K562 (cell line): ENCODE results near the gene DCPS. TPM values are rescaled to one million over a fixed set of nuclear protein-coding genes. Genes with fewer than 3 reads are reported as not detected.

ENCODE experiments used
- FOXA3 ChIP-seq, 2 experiments: fragments of 450-650 bp in 1 of 2; sonication (generic) in 1 of 2; formaldehyde crosslinking; IDR thresholded peaks in 1 of 2; conservative IDR thresholded peaks in 1 of 2; 2 replicates each; pipeline versions ENCODE4 v1.4.0 to v1.8.0; 2020 to 2022; ENCODE audit warnings: mild to moderate bottlenecking in 2 of 2, missing genetic modification reagents in 1 of 2
- FOXM1 ChIP-seq, 2 experiments: fragments of 450-650 bp in 1 of 2; sonication (generic) in 1 of 2; formaldehyde crosslinking in 1 of 2; IDR thresholded peaks; 2 replicates each; pipeline versions ENCODE4 v1.6.1 to v1.9.0; 2017 to 2022; ENCODE audit warnings: low read depth in 2 of 2, mild to moderate bottlenecking in 2 of 2, missing genetic modification reagents in 1 of 2, moderate library complexity in 1 of 2
- HCFC1 ChIP-seq: IDR thresholded peaks from 2 replicates; pipeline ENCODE4 v1.6.1; 2012; ENCODE audit warnings: low read depth, low read length, improper control_type of control experiment
- HDAC8 ChIP-seq: fragments of 450-650 bp; IDR thresholded peaks from 2 replicates; pipeline ENCODE4 v1.6.1; 2016; ENCODE audit warnings: mild to moderate bottlenecking, missing genetic modification characterization, moderate library complexity, missing compliant biosample characterization
- HNRNPUL1 ChIP-seq: fragments of 200-400 bp; formaldehyde crosslinking; IDR thresholded peaks from 2 replicates; pipeline ENCODE4 v1.6.1; 2017; ENCODE audit warnings: low read length
- KLF1 ChIP-seq: fragments of 450-650 bp; IDR thresholded peaks from 2 replicates; pipeline ENCODE4 v1.6.1; 2016; ENCODE audit warnings: missing genetic modification characterization, missing compliant biosample characterization
- NCOA4 ChIP-seq: fragments of 450-650 bp; IDR thresholded peaks from 2 replicates; pipeline ENCODE4 v1.6.1; 2018; ENCODE audit warnings: mild to moderate bottlenecking; ENCODE audit not compliant: partially characterized antibody
- NELFE ChIP-seq: IDR thresholded peaks from 2 replicates; pipeline ENCODE4 v1.6.1; 2011; ENCODE audit warnings: mild to moderate bottlenecking; ENCODE audit not compliant: insufficient read depth, insufficient read length
- PHF8 ChIP-seq: fragments of 200-600 bp; sonication (generic); IDR thresholded peaks from 2 replicates; pipeline ENCODE4 v1.6.1; 2012; ENCODE audit warnings: mixed run types, mild to moderate bottlenecking, inconsistent platforms, low read length, moderate library complexity, borderline replicate concordance
- RBBP5 ChIP-seq: fragments of 200-600 bp; sonication (generic); IDR thresholded peaks from 2 replicates; pipeline ENCODE4 v1.6.1; 2012; ENCODE audit warnings: borderline replicate concordance, mild to moderate bottlenecking, low read length, control low read depth, inconsistent platforms; ENCODE audit not compliant: insufficient read depth, poor library complexity, severe bottlenecking
- SMAD2 ChIP-seq: fragments of 150-350 bp; IDR thresholded peaks from 2 replicates; pipeline ENCODE4 v1.6.1; 2014; ENCODE audit warnings: low read depth, mild to moderate bottlenecking, low read length
- TAL1 ChIP-seq: fragments of 450-650 bp; IDR thresholded peaks from 2 replicates; pipeline ENCODE4 v1.6.1; 2016; ENCODE audit warnings: mild to moderate bottlenecking
- TOE1 ChIP-seq, 2 experiments: fragments of 450-650 bp in 1 of 2; sonication (generic) in 1 of 2; formaldehyde crosslinking in 1 of 2; IDR thresholded peaks; 2 replicates each; pipeline versions ENCODE4 v1.7.1 to v1.8.0; 2016 to 2022; ENCODE audit warnings: borderline replicate concordance in 2 of 2, mild to moderate bottlenecking in 2 of 2, antibody characterized with exemption in 1 of 2, inconsistent platforms in 1 of 2, low read depth in 1 of 2, missing genetic modification reagents in 1 of 2, moderate library complexity in 1 of 2
- ZNF445 ChIP-seq: fragments of 250-450 bp; sonication (Bioruptor Pico); IDR thresholded peaks from 2 replicates; pipeline ENCODE4 v1.4.0; 2020; ENCODE audit warnings: low read depth, mild to moderate bottlenecking, moderate library complexity
- polyA plus RNA-seq, 8 experiments: library from polyadenylated mRNA; depleted of rRNA in 4 of 8; stranded (reverse) in 5 of 8; unstranded in 3 of 8; fragments of >200 nt; fragmentation: Nextera tagmentation in 2 of 8; fragmentation: Illumina TruSeq in 1 of 8; extraction: Ambion mirVana in 2 of 8; extraction: Trizol in 1 of 8; gene quantifications; 2 replicates each; pipeline versions ENCODE4 v1.2.1 to v1.2.3, GENCODE V29; 2011 to 2014; ENCODE audit warnings: inconsistent platforms in 1 of 8, missing spikeins in 1 of 8
- total RNA-seq, 7 experiments: library from RNA; depleted of rRNA in 6 of 7; stranded (reverse); fragments of >200 nt in 6 of 7; fragmentation: Illumina TruSeq in 2 of 7; extraction: Trizol in 2 of 7; gene quantifications; 2 replicates each; pipeline versions ENCODE4 v1.2.1 to v1.2.3, GENCODE V29; 2011 to 2021; ENCODE audit warnings: low replicate concordance in 1 of 7
- TF ChIP-seq, protein P1 (sequence below): fragments of 450-650 bp; formaldehyde crosslinking; IDR thresholded peaks from 2 replicates; pipeline ENCODE4 v1.4.0; 2020; ENCODE audit warnings: mild to moderate bottlenecking, moderate library complexity
- TF ChIP-seq, protein P2 (sequence below): fragments of 450-650 bp; formaldehyde crosslinking; conservative IDR thresholded peaks from 2 replicates; pipeline ENCODE4 v1.4.0; 2022; ENCODE audit warnings: mild to moderate bottlenecking, missing genetic modification characterization
- TF ChIP-seq, protein P3 (sequence below): sonication (generic); formaldehyde crosslinking; IDR thresholded peaks from 2 replicates; pipeline ENCODE4 v1.8.0; 2023; ENCODE audit warnings: missing genetic modification reagents, mild to moderate bottlenecking, borderline replicate concordance

DCPS gene
- total and polyA plus RNA-seq, 9 of the 15 experiments (the other 6 are each of a cell fraction or from before 2014, with no cell fraction given), result 8.7 to 38.1 (median 17.9) TPM

DNA sequence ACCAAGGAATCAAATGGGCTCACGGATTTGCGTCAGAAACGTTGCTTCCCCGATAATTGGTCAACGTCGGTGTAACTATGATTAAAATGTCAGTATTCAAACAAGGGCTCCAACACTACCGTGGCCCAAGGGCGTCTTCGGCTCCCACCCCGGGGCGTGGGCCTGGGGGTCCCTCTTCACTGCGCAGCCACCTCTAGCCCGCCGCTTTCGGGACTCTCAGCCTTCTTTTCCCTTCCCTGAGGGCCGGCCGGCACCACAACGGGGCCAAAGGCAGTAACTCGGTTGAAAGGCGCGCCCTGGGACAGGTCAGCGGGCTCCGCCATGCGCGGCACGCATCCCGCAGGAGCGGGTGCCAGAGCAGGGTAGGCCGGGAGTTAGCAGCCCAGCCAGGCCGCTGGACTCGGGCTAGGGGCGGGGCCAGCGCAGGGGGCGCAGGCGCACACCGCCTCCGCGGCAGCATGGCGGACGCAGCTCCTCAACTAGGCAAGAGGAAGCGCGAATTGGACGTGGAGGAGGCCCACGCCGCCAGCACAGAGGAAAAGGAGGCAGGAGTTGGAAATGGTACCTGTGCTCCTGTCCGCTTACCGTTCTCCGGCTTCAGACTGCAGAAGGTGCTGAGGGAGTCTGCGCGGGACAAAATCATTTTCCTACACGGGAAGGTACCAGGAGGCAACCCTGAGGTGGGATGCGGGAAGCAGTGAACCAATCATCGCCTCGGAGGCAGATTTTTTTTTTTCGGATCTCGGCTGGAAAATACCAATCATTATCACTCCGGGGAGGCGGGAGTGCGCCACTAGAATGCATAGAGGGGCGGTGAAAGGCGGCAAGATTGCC, at the start of gene DCPS (continued):
- TF ChIP-seq, protein P1, sequence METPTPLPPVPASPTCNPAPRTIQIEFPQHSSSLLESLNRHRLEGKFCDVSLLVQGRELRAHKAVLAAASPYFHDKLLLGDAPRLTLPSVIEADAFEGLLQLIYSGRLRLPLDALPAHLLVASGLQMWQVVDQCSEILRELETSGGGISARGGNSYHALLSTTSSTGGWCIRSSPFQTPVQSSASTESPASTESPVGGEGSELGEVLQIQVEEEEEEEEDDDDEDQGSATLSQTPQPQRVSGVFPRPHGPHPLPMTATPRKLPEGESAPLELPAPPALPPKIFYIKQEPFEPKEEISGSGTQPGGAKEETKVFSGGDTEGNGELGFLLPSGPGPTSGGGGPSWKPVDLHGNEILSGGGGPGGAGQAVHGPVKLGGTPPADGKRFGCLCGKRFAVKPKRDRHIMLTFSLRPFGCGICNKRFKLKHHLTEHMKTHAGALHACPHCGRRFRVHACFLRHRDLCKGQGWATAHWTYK (CRISPR knock-in tag), result no peak
- TF ChIP-seq RBBP5, result peak; percentile 67
- TF ChIP-seq NELFE, result no peak
- TF ChIP-seq FOXM1 (IDR thresholded peaks at IDR 0.05; ENCODE audit: low read depth), result no peak
- TF ChIP-seq FOXM1 (CRISPR knock-in tag; IDR thresholded peaks at IDR 0.05; ENCODE audit: low read depth), result peak; percentile 77
- TF ChIP-seq ZNF445 (CRISPR knock-in tag), result no peak
- TF ChIP-seq SMAD2, result no peak
- peak; percentile 100 for TF ChIP-seq PHF8
- no peak for TF ChIP-seq KLF1 (tag)
- peak; percentile 75; the same call in 1 of the 2 replicates for TF ChIP-seq TOE1 (IDR thresholded peaks at IDR 0.05; ENCODE audit: borderline replicate concordance)
- TF ChIP-seq TOE1 (CRISPR knock-in tag; IDR thresholded peaks at IDR 0.05; ENCODE audit: borderline replicate concordance, low read depth), result 0 out of 2 replicates have a peak, but pooled peaks have one; percentile 28
- no peak for TF ChIP-seq NCOA4
- peak; percentile 39; the same call in 1 of the 2 replicates for TF ChIP-seq HCFC1
- no peak for TF ChIP-seq HNRNPUL1
- 0 out of 2 replicates have a peak, but pooled peaks have one; percentile 58 for TF ChIP-seq HDAC8 (tag)
- TF ChIP-seq, protein P2, sequence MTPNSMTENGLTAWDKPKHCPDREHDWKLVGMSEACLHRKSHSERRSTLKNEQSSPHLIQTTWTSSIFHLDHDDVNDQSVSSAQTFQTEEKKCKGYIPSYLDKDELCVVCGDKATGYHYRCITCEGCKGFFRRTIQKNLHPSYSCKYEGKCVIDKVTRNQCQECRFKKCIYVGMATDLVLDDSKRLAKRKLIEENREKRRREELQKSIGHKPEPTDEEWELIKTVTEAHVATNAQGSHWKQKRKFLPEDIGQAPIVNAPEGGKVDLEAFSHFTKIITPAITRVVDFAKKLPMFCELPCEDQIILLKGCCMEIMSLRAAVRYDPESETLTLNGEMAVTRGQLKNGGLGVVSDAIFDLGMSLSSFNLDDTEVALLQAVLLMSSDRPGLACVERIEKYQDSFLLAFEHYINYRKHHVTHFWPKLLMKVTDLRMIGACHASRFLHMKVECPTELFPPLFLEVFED (CRISPR knock-in tag), result no peak
- no peak for TF ChIP-seq FOXA3 (CRISPR knock-in tag; conservative IDR thresholded peaks at IDR 0.05 in 1 of 2, IDR thresholded peaks at IDR 0.05 in 1 of 2)
- TF ChIP-seq, protein P3, sequence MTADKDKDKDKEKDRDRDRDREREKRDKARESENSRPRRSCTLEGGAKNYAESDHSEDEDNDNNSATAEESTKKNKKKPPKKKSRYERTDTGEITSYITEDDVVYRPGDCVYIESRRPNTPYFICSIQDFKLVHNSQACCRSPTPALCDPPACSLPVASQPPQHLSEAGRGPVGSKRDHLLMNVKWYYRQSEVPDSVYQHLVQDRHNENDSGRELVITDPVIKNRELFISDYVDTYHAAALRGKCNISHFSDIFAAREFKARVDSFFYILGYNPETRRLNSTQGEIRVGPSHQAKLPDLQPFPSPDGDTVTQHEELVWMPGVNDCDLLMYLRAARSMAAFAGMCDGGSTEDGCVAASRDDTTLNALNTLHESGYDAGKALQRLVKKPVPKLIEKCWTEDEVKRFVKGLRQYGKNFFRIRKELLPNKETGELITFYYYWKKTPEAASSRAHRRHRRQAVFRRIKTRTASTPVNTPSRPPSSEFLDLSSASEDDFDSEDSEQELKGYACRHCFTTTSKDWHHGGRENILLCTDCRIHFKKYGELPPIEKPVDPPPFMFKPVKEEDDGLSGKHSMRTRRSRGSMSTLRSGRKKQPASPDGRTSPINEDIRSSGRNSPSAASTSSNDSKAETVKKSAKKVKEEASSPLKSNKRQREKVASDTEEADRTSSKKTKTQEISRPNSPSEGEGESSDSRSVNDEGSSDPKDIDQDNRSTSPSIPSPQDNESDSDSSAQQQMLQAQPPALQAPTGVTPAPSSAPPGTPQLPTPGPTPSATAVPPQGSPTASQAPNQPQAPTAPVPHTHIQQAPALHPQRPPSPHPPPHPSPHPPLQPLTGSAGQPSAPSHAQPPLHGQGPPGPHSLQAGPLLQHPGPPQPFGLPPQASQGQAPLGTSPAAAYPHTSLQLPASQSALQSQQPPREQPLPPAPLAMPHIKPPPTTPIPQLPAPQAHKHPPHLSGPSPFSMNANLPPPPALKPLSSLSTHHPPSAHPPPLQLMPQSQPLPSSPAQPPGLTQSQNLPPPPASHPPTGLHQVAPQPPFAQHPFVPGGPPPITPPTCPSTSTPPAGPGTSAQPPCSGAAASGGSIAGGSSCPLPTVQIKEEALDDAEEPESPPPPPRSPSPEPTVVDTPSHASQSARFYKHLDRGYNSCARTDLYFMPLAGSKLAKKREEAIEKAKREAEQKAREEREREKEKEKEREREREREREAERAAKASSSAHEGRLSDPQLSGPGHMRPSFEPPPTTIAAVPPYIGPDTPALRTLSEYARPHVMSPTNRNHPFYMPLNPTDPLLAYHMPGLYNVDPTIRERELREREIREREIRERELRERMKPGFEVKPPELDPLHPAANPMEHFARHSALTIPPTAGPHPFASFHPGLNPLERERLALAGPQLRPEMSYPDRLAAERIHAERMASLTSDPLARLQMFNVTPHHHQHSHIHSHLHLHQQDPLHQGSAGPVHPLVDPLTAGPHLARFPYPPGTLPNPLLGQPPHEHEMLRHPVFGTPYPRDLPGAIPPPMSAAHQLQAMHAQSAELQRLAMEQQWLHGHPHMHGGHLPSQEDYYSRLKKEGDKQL (CRISPR knock-in tag), result 0 out of 2 replicates have a peak, but pooled peaks have one; percentile 43
- no peak for TF ChIP-seq TAL1
